ENCODE results near the gene PLCZ1. TPM values are rescaled to one million over a fixed set of nuclear protein-coding genes. Genes with fewer than 3 reads are reported as not detected.
"Not testable (repeated sequence)": the region's sequence is repeated elsewhere in the genome, so short reads cannot be mapped to it uniquely, and the experiment has no call there.

The PLCZ1 gene
- total RNA-seq, 1 donor from 2014 or later, result not detected

- intact Hi-C loops (cut with micrococcal nuclease), result no loop called here
These were observed 33.9 kb downstream of the PLCZ1 start for GRCh38 chr12:18703911-18704310.

- intact Hi-C loops (cut with micrococcal nuclease), result no loop called here
These were observed 34.5 kb downstream of the PLCZ1 start for GRCh38 chr12:18703321-18703720.

GRCh38 chr12:18700271-18700670 lies 37.5 kb downstream of the PLCZ1 start:
- intact Hi-C loops (cut with micrococcal nuclease), result no loop called here

- intact Hi-C loops (cut with micrococcal nuclease), result no loop called here
These were observed 40.7 kb downstream of the PLCZ1 start for GRCh38 chr12:18696971-18697602.

- intact Hi-C loops (cut with micrococcal nuclease), result not testable (repeated sequence)
These were observed 43.8 kb downstream of the PLCZ1 start for GRCh38 chr12:18693986-18694385.

- intact Hi-C loops (cut with micrococcal nuclease), result no loop called here
These were observed 47.2 kb downstream of the PLCZ1 start for GRCh38 chr12:18690653-18691052.

- intact Hi-C loops (cut with micrococcal nuclease), result no loop called here
These were observed 48.0 kb downstream of the PLCZ1 start for GRCh38 chr12:18689771-18690170.

- intact Hi-C loops (cut with micrococcal nuclease), result no loop called here
These were observed 53.4 kb downstream of the PLCZ1 start for GRCh38 chr12:18684430-18684829.

GRCh38 chr12:18683327-18684013 lies 54.3 kb downstream of the PLCZ1 start:
- intact Hi-C loops (cut with micrococcal nuclease), result no loop called here

- intact Hi-C loops (cut with micrococcal nuclease), result no loop called here
These were observed 56.0 kb downstream of the PLCZ1 start for GRCh38 chr12:18681818-18682217.

GRCh38 chr12:18676996-18677588 lies 60.7 kb downstream of the PLCZ1 start:
- intact Hi-C loops (cut with micrococcal nuclease), result no loop called here

- intact Hi-C loops (cut with micrococcal nuclease), result no loop called here
These were observed 61.7 kb downstream of the PLCZ1 start for GRCh38 chr12:18676141-18676540.

GRCh38 chr12:18658829-18659228 lies 79.0 kb downstream of the PLCZ1 start:
- intact Hi-C loops (cut with micrococcal nuclease), result no loop called here

- intact Hi-C loops (cut with micrococcal nuclease), result no loop called here
These were observed 79.6 kb downstream of the PLCZ1 start for GRCh38 chr12:18658179-18658578.

- intact Hi-C loops (cut with micrococcal nuclease), result no loop called here
These were observed 82.5 kb downstream of the PLCZ1 start for GRCh38 chr12:18655351-18655750.

- intact Hi-C loops (cut with micrococcal nuclease), result no loop called here
These were observed 84.3 kb downstream of the PLCZ1 start for GRCh38 chr12:18653465-18653864.

GRCh38 chr12:18652596-18652995 lies 85.2 kb downstream of the PLCZ1 start:
- intact Hi-C loops (cut with micrococcal nuclease), result no loop called here

- intact Hi-C loops (cut with micrococcal nuclease), result no loop called here
These were observed 86.3 kb downstream of the PLCZ1 start for GRCh38 chr12:18651525-18651924.

GRCh38 chr12:18646286-18646890 lies 91.4 kb downstream of the PLCZ1 start:
- intact Hi-C loops (cut with micrococcal nuclease), result no loop called here

GRCh38 chr12:18644564-18644963 lies 93.2 kb downstream of the PLCZ1 start:
- intact Hi-C loops (cut with micrococcal nuclease), result no loop called here

- intact Hi-C loops (cut with micrococcal nuclease), result no loop called here
These were observed 94.1 kb downstream of the PLCZ1 start for GRCh38 chr12:18643681-18644080.

- intact Hi-C loops (cut with micrococcal nuclease), result no loop called here
These were observed 97.4 kb downstream of the PLCZ1 start for GRCh38 chr12:18640321-18640955.
